Measurements from ENCODE around the gene SHISAL1.

Gene SHISAL1

GRCh38 chr22:44357966-44358465 is 45.3 kb upstream of the SHISAL1 start:
- H3K4me3 ChIP-seq (replicated peaks; ENCODE audit: low read depth, low read length) = no peak overlapping the region
- no peak for TF ChIP-seq CTCF (IDR thresholded peaks at IDR 0.05; ENCODE audit: low read length, missing control alignments)
- peak; percentile 18 for DNase-seq (ENCODE audit: low read depth)

- H3K4me3 ChIP-seq (replicated peaks; ENCODE audit: low read depth, low read length) = no peak overlapping the region
- DNase-seq (ENCODE audit: low read depth) = no peak
- peak; percentile 14 for TF ChIP-seq CTCF (IDR thresholded peaks at IDR 0.05; ENCODE audit: low read length, missing control alignments)
Measured at GRCh38 chr22:44357296-44357965, 44.7 kb upstream of the SHISAL1 start.

GRCh38 chr22:44355716-44356070 is 42.9 kb upstream of the SHISAL1 start:
- no peak for TF ChIP-seq CTCF (IDR thresholded peaks at IDR 0.05; ENCODE audit: low read length, missing control alignments)
- no peak for DNase-seq (ENCODE audit: low read depth)
- no peak overlapping the region for H3K4me3 ChIP-seq (replicated peaks; ENCODE audit: low read depth, low read length)

GRCh38 chr22:44354288-44354687 is 41.5 kb upstream of the SHISAL1 start:
- H3K4me3 ChIP-seq (replicated peaks; ENCODE audit: low read depth, low read length) = no peak overlapping the region
- no peak for DNase-seq (ENCODE audit: low read depth)
- no peak for TF ChIP-seq CTCF (IDR thresholded peaks at IDR 0.05; ENCODE audit: low read length, missing control alignments)

- TF ChIP-seq CTCF (IDR thresholded peaks at IDR 0.05; ENCODE audit: low read length, missing control alignments) = no peak
- H3K4me3 ChIP-seq (replicated peaks; ENCODE audit: low read depth, low read length) = no peak overlapping the region
- no peak for DNase-seq (ENCODE audit: low read depth)
Measured at GRCh38 chr22:44353041-44353440, 40.3 kb upstream of the SHISAL1 start.

GRCh38 chr22:44352378-44353035 is 39.8 kb upstream of the SHISAL1 start:
- no peak for TF ChIP-seq CTCF (IDR thresholded peaks at IDR 0.05; ENCODE audit: low read length, missing control alignments)
- no peak overlapping the region for H3K4me3 ChIP-seq (replicated peaks; ENCODE audit: low read depth, low read length)
- no peak for DNase-seq (ENCODE audit: low read depth)

All from fibroblast of pulmonary artery (primary cell).